HCT116 (cell line): ENCODE measurements around the gene TRHDE. TPM values are rescaled to one million over a fixed set of nuclear protein-coding genes. Genes with fewer than 3 reads are reported as not detected.

ENCODE experiments used
- ATAC-seq: fragments of 200-7000 bp; cut with Tn5 transposase; 2 replicates; pipeline ENCODE4 v1.9.1; 2020; ENCODE audit warnings: mild to moderate bottlenecking, moderate library complexity
- BruUV-seq: library from RNA; stranded (reverse); fragments of 400-500 nt; replicated peaks from 2 replicates; lab custom pipeline; 2021; lab: Mats Ljungman, UMichigan
- CTCF ChIA-PET: fragments of 300-600 bp; sonication (Branson Sonifier 250); formaldehyde crosslinking; loops from one replicate; lab custom pipeline; 2021; ENCODE audit warnings: antibody characterized with exemption; lab: Charles Lee
- POLR2A ChIA-PET: fragments of 300-600, 350-600 bp; sonication (Branson Sonifier 250); formaldehyde crosslinking; loops from one replicate; lab custom pipeline; 2021; ENCODE audit warnings: antibody characterized with exemption; lab: Charles Lee
- RAD21 ChIA-PET, 2 experiments: fragments of 300-600 bp; sonication (Branson Sonifier 250); formaldehyde crosslinking; loops; one replicate each; lab custom pipeline; 2023; ENCODE audit warnings: low total read pairs in 2 of 2; ENCODE audit not compliant: uncharacterized antibody in 2 of 2, unreplicated experiment in 2 of 2, low non-redundant PET in 1 of 2; lab: Charles Lee
- DNase-seq: peaks from one replicate; pipeline ENCODE4 v3.0.0-alpha.2; 2010; ENCODE audit warnings: low read depth, low spot score
- H2AFZ ChIP-seq: fragments of 200-600 bp; shearing (Covaris generic), sonication (generic); 2 replicates; pipeline ENCODE4 v1.6.1; 2017; ENCODE audit warnings: low read depth, mixed run types, mixed read lengths, antibody characterized with exemption, low read length; ENCODE audit not compliant: poor library complexity, severe bottlenecking
- H3K27ac ChIP-seq: 2 replicates; pipeline ENCODE4 v1.5.1; 2012; ENCODE audit warnings: low read depth, low read length
- H3K27me3 ChIP-seq: fragments of 200-600 bp; sonication (generic); 2 replicates; pipeline ENCODE4 v1.6.1; 2016; ENCODE audit warnings: mixed run types, low read length, mixed read lengths; ENCODE audit not compliant: insufficient read depth
- H3K36me3 ChIP-seq, 2 experiments: fragments of 200-500 bp in 1 of 2; fragments of 200-600 bp in 1 of 2; sonication (Bioruptor generic) in 1 of 2; sonication (generic) in 1 of 2; 2 replicates each; pipeline versions ENCODE4 v1.5.1 to v1.6.1; 2014 to 2016; ENCODE audit warnings: low read length in 2 of 2, inconsistent platforms in 1 of 2, mixed read lengths in 1 of 2, mixed run types in 1 of 2; ENCODE audit not compliant: insufficient read depth in 2 of 2, control insufficient read depth in 1 of 2
- H3K4me1 ChIP-seq, 2 experiments: fragments of 200-600 bp in 1 of 2; sonication (generic) in 1 of 2; 2 replicates each; pipeline versions ENCODE4 v1.5.1 to v1.6.1; 2012 to 2017; ENCODE audit warnings: low read length in 2 of 2, inconsistent platforms in 1 of 2, mild to moderate bottlenecking in 1 of 2, mixed read lengths in 1 of 2, mixed run types in 1 of 2, moderate library complexity in 1 of 2; ENCODE audit not compliant: insufficient read depth in 2 of 2, control insufficient read depth in 1 of 2
- H3K4me2 ChIP-seq: fragments of 200-600 bp; sonication (generic); 2 replicates; pipeline ENCODE4 v1.6.1; 2017; ENCODE audit warnings: mixed run types, low read length, mixed read lengths
- H3K4me3 ChIP-seq, 2 experiments: fragments of 200-600 bp in 1 of 2; sonication (generic) in 1 of 2; replicated peaks in 1 of 2; 2 replicates each; pipeline ENCODE4 v1.5.1; 2011 to 2016; ENCODE audit warnings: low read length in 2 of 2, control low read depth in 1 of 2, low read depth in 1 of 2, mild to moderate bottlenecking in 1 of 2, mixed read lengths in 1 of 2, mixed run types in 1 of 2
- H3K79me2 ChIP-seq: fragments of 200-600 bp; sonication (generic); 2 replicates; pipeline ENCODE4 v1.6.1; 2017; ENCODE audit warnings: mild to moderate bottlenecking, mixed run types, low read length, moderate library complexity, mixed read lengths; ENCODE audit not compliant: insufficient read depth
- H3K9ac ChIP-seq: fragments of 200-600 bp; sonication (generic); 2 replicates; pipeline ENCODE4 v1.6.1; 2016; ENCODE audit warnings: low read length, mixed read lengths
- H3K9me2 ChIP-seq: fragments of 200-600 bp; sonication (generic), shearing (Covaris generic); 2 replicates; pipeline ENCODE4 v1.6.1; 2017; ENCODE audit warnings: mixed run types, mild to moderate bottlenecking, moderate library complexity; ENCODE audit not compliant: insufficient read depth
- H3K9me3 ChIP-seq, 2 experiments: fragments of 200-500 bp in 1 of 2; fragments of 200-600 bp in 1 of 2; sonication (Bioruptor generic) in 1 of 2; sonication (generic) in 1 of 2; 2 replicates each; pipeline ENCODE4 v1.6.1; 2014 to 2017; ENCODE audit warnings: low read length in 2 of 2, mixed read lengths in 2 of 2, inconsistent platforms in 1 of 2, low read depth in 1 of 2, mild to moderate bottlenecking in 1 of 2, mixed run types in 1 of 2, moderate library complexity in 1 of 2; ENCODE audit not compliant: control insufficient read depth in 1 of 2, insufficient read depth in 1 of 2
- H4K20me1 ChIP-seq: fragments of 200-600 bp; sonication (generic), shearing (Covaris generic); 2 replicates; pipeline ENCODE4 v1.6.1; 2017; ENCODE audit warnings: mixed run types, mild to moderate bottlenecking, moderate library complexity; ENCODE audit not compliant: insufficient read depth
- ATF3 ChIP-seq: IDR thresholded peaks from 2 replicates; pipeline ENCODE4 v1.6.1; 2012
- CEBPB ChIP-seq: IDR thresholded peaks from 2 replicates; pipeline ENCODE4 v1.6.1; 2012; ENCODE audit warnings: low read depth
- EGR1 ChIP-seq: IDR thresholded peaks from 2 replicates; pipeline ENCODE4 v1.6.1; 2012; ENCODE audit warnings: low read depth
- ELF1 ChIP-seq: IDR thresholded peaks from 2 replicates; pipeline ENCODE4 v1.6.1; 2012; ENCODE audit warnings: low read depth, borderline replicate concordance
- EZH2 ChIP-seq: fragments of 200-600 bp; sonication (generic); IDR thresholded peaks from 2 replicates; pipeline ENCODE4 v1.6.1; 2017; ENCODE audit warnings: antibody characterized with exemption, mixed run types
- FOSL1 ChIP-seq: IDR thresholded peaks from 2 replicates; pipeline ENCODE4 v1.6.1; 2012; ENCODE audit warnings: low read depth
- JUND ChIP-seq: IDR thresholded peaks from 2 replicates; pipeline ENCODE4 v1.6.1; 2012
- MAX ChIP-seq: IDR thresholded peaks from 2 replicates; pipeline ENCODE4 v1.6.1; 2012
- POLR2A ChIP-seq: IDR thresholded peaks from 2 replicates; pipeline ENCODE4 v1.7.0; 2011; ENCODE audit warnings: borderline replicate concordance; ENCODE audit not compliant: insufficient read depth, insufficient read length; ENCODE audit errors: extremely low read depth
- REST ChIP-seq: IDR thresholded peaks from 2 replicates; pipeline ENCODE4 v1.6.1; 2012; ENCODE audit warnings: low read depth
- SIN3A ChIP-seq: IDR thresholded peaks from 2 replicates; pipeline ENCODE4 v1.6.1; 2012; ENCODE audit warnings: low read depth
- SP1 ChIP-seq: IDR thresholded peaks from 2 replicates; pipeline ENCODE4 v1.6.1; 2012; ENCODE audit warnings: low read depth
- TCF7L2 ChIP-seq: IDR thresholded peaks from 2 replicates; pipeline ENCODE4 v1.7.0; 2011; ENCODE audit warnings: borderline replicate concordance, inconsistent platforms; ENCODE audit not compliant: insufficient read depth, insufficient read length; ENCODE audit errors: extremely low read depth
- YY1 ChIP-seq: IDR thresholded peaks from 2 replicates; pipeline ENCODE4 v1.6.1; 2011; ENCODE audit warnings: low read length, low read depth, moderate library complexity, mild to moderate bottlenecking; ENCODE audit not compliant: insufficient replicate concordance; ENCODE audit errors: extremely low read depth
- ZBTB33 ChIP-seq: IDR thresholded peaks from 2 replicates; pipeline ENCODE4 v1.6.1; 2011; ENCODE audit warnings: mild to moderate bottlenecking, low read length, moderate library complexity; ENCODE audit not compliant: insufficient replicate concordance; ENCODE audit errors: extremely low read depth
- ZNF274 ChIP-seq: fragments of 200-500 bp; sonication (Bioruptor generic); IDR thresholded peaks from 2 replicates; pipeline ENCODE4 v1.6.1; 2014; ENCODE audit warnings: mild to moderate bottlenecking, low read depth, low read length, inconsistent platforms
- intact Hi-C: fragments of 100-400 bp; cut with micrococcal nuclease; formaldehyde crosslinking; loops from 2 replicates; pipeline ENCODE4 v1.10.0; 2022
- total RNA-seq: library from RNA; stranded (reverse); gene quantifications from one replicate; pipeline ENCODE4 v1.2.1, GENCODE V29; 2021; ENCODE audit not compliant: unreplicated experiment

TRHDE gene
- total RNA-seq, 1 experiment from 2014 or later, result 2.9 TPM

- ChIA-PET CTCF (no interaction called here), POLR2A (no interaction called here), RAD21 (no interaction called here)
- no peak for DNase-seq
- H4K20me1 ChIP-seq, result no peaks in the 10 kb centered on the region
- no peaks in the 10 kb centered on the region for H3K27me3 ChIP-seq
- no peaks in the 10 kb centered on the region for H3K4me1 ChIP-seq
- H3K9ac ChIP-seq, result no peak overlapping the region
- H3K9me2 ChIP-seq, result no peaks in the 10 kb centered on the region
- H3K4me3 ChIP-seq, result no peak overlapping the region
- H3K4me2 ChIP-seq, result no peak overlapping the region
- no peaks in the 10 kb centered on the region for H3K79me2 ChIP-seq
- H3K9me3 ChIP-seq, result no peaks in the 10 kb centered on the region
- H2AFZ ChIP-seq, result no peak overlapping the region
- H3K36me3 ChIP-seq, result no peaks in the 10 kb centered on the region
- no TSS peak for BruUV-seq
- no peak for ATAC-seq
- intact Hi-C loops, result no loop called here
- no peak for TF ChIP-seq SP1
- no peak for TF ChIP-seq SIN3A
- no peak for TF ChIP-seq CEBPB
- TF ChIP-seq MAX, result no peak
- TF ChIP-seq EGR1, result no peak
- H3K27ac ChIP-seq, result no peak overlapping the region
These were observed 196.3 kb downstream of the TRHDE start for GRCh38 chr12:72468505-72468904.

- ChIA-PET POLR2A (no interaction called here), CTCF (no interaction called here)
- no peaks in the 10 kb centered on the region for H3K4me1 ChIP-seq
- TF ChIP-seq ZBTB33 (no peak), JUND (no peak), TCF7L2 (no peak), ATF3 (no peak), ELF1 (no peak), EZH2 (no peak), ZNF274 (no peak), FOSL1 (no peak), YY1 (no peak), REST (no peak), POLR2A (no peak)
These were observed 199.6 kb downstream of the TRHDE start for GRCh38 chr12:72471806-72472205.

More at GRCh38 chr12:72471806-72472205, 199.6 kb downstream of the TRHDE start:
- DNase-seq (no peak), ATAC-seq (no peak)
- no peaks in the 10 kb centered on the region for H3K9me3 ChIP-seq
- H3K36me3 ChIP-seq, result no peaks in the 10 kb centered on the region
- BruUV-seq, result no TSS peak
- H4K20me1 ChIP-seq, result no peaks in the 10 kb centered on the region
- no peak overlapping the region for H2AFZ ChIP-seq
- intact Hi-C loops, result no loop called here
- H3K9me2 ChIP-seq, result no peaks in the 10 kb centered on the region
- no peaks in the 10 kb centered on the region for H3K79me2 ChIP-seq
- no peak overlapping the region for H3K4me3 ChIP-seq
- no peak overlapping the region for H3K4me2 ChIP-seq
- RAD21 ChIA-PET, result no interaction called here
- H3K9ac ChIP-seq, result no peak overlapping the region
- no peak overlapping the region for H3K27ac ChIP-seq
- H3K27me3 ChIP-seq, result no peaks in the 10 kb centered on the region
